Measurements from ENCODE around the gene ARMC9. TPM values are rescaled to one million over a fixed set of nuclear protein-coding genes. Genes with fewer than 3 reads are reported as not detected.
A peak's percentile ranks its signal among the peaks of the same experiment; 100 is the strongest.

Gene ARMC9
- total RNA-seq, 1 experiment from 2014 or later: 3.3 TPM

GRCh38 chr2:231378026-231378722, 179.7 kb downstream of the ARMC9 start:
- Histone ChIP-seq H3K36me3 (ENCODE audit: control insufficient read depth, insufficient read depth, low read length) (no peaks in the 10 kb centered on the region), H3K27me3 (replicated peaks; ENCODE audit: control insufficient read depth, insufficient read depth, low read length) (no peaks in the 10 kb centered on the region), H3K9me3 (no peaks in the 10 kb centered on the region), H3K4me1 (peaks cover 25% of the 10 kb centered on the region), H3K4me3 (ENCODE audit: low read depth, low read length) (no peak overlapping the region)
- CTCF ChIA-PET: interaction anchor here (1.1 kb wide), 1 partner anchor 83 kb away, joined by 3 read pairs; no protein-coding TSS in a partner anchor
- peak overlapping the region; percentile 77 for H3K27ac Mint-ChIP-seq (ENCODE audit: unreplicated experiment)
- no peaks in the 10 kb centered on the region for H3K4me1 Mint-ChIP-seq (ENCODE audit: low read depth, unreplicated experiment)
- no TSS peak for BruUV-seq (replicated peaks)
- no peaks in the 10 kb centered on the region for H3K27me3 Mint-ChIP-seq (ENCODE audit: insufficient read depth, unreplicated experiment)
- TF ChIP-seq, protein P1, sequence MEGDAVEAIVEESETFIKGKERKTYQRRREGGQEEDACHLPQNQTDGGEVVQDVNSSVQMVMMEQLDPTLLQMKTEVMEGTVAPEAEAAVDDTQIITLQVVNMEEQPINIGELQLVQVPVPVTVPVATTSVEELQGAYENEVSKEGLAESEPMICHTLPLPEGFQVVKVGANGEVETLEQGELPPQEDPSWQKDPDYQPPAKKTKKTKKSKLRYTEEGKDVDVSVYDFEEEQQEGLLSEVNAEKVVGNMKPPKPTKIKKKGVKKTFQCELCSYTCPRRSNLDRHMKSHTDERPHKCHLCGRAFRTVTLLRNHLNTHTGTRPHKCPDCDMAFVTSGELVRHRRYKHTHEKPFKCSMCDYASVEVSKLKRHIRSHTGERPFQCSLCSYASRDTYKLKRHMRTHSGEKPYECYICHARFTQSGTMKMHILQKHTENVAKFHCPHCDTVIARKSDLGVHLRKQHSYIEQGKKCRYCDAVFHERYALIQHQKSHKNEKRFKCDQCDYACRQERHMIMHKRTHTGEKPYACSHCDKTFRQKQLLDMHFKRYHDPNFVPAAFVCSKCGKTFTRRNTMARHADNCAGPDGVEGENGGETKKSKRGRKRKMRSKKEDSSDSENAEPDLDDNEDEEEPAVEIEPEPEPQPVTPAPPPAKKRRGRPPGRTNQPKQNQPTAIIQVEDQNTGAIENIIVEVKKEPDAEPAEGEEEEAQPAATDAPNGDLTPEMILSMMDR (IDR thresholded peaks at IDR 0.05; ENCODE audit: insufficient read depth in 1 of 2, low read depth in 1 of 2, low read length in 1 of 2, severe bottlenecking in 1 of 2, unreplicated experiment in 1 of 2): no peak
- POLR2A ChIA-PET: no interaction called here
- no peaks in the 10 kb centered on the region for H3K36me3 Mint-ChIP-seq (ENCODE audit: insufficient read depth, unreplicated experiment)
- no peaks in the 10 kb centered on the region for H3K9me3 Mint-ChIP-seq (ENCODE audit: unreplicated experiment)
- intact Hi-C loops (cut with micrococcal nuclease; ENCODE audit: unreplicated experiment): no loop called here
- DNase-seq: peak; percentile 40 to 66
- H3K4me3 Mint-ChIP-seq (ENCODE audit: unreplicated experiment): peak overlapping the region; percentile 31

- Histone ChIP-seq H3K9me3 (no peaks in the 10 kb centered on the region), H3K4me1 (peaks cover 15% of the 10 kb centered on the region), H3K4me3 (ENCODE audit: low read depth, low read length) (no peak overlapping the region), H3K27me3 (replicated peaks; ENCODE audit: control insufficient read depth, insufficient read depth, low read length) (no peaks in the 10 kb centered on the region), H3K36me3 (ENCODE audit: control insufficient read depth, insufficient read depth, low read length) (no peaks in the 10 kb centered on the region)
- POLR2A ChIA-PET: no interaction called here
- H3K4me3 Mint-ChIP-seq (ENCODE audit: unreplicated experiment): no peak overlapping the region
- DNase-seq: no peak
- CTCF ChIA-PET: interaction anchor here (0.7 kb wide), 1 partner anchor 83 kb away, joined by 11 read pairs; no protein-coding TSS in a partner anchor
- no peaks in the 10 kb centered on the region for H3K27me3 Mint-ChIP-seq (ENCODE audit: insufficient read depth, unreplicated experiment)
- TF ChIP-seq, protein P1 (IDR thresholded peaks at IDR 0.05; ENCODE audit: insufficient read depth in 1 of 2, low read depth in 1 of 2, low read length in 1 of 2, severe bottlenecking in 1 of 2, unreplicated experiment in 1 of 2): no peak
- no peaks in the 10 kb centered on the region for H3K4me1 Mint-ChIP-seq (ENCODE audit: low read depth, unreplicated experiment)
- H3K9me3 Mint-ChIP-seq (ENCODE audit: unreplicated experiment): no peaks in the 10 kb centered on the region
- H3K27ac Mint-ChIP-seq (ENCODE audit: unreplicated experiment): no peak overlapping the region
- BruUV-seq (replicated peaks): no TSS peak
- intact Hi-C loops (cut with micrococcal nuclease; ENCODE audit: unreplicated experiment): no loop called here
- H3K36me3 Mint-ChIP-seq (ENCODE audit: insufficient read depth, unreplicated experiment): no peaks in the 10 kb centered on the region
Observed at GRCh38 chr2:231379266-231380215, 181.1 kb downstream of the ARMC9 start.

GRCh38 chr2:231380307-231380706, 181.9 kb downstream of the ARMC9 start:
- no TSS peak for BruUV-seq (replicated peaks)
- H3K9me3 Mint-ChIP-seq (ENCODE audit: unreplicated experiment): no peaks in the 10 kb centered on the region

More at GRCh38 chr2:231380307-231380706, 181.9 kb downstream of the ARMC9 start:
- no peaks in the 10 kb centered on the region for H3K36me3 Mint-ChIP-seq (ENCODE audit: insufficient read depth, unreplicated experiment)
- intact Hi-C loops (cut with micrococcal nuclease; ENCODE audit: unreplicated experiment): no loop called here
- Histone ChIP-seq H3K9me3 (no peaks in the 10 kb centered on the region), H3K27me3 (replicated peaks; ENCODE audit: control insufficient read depth, insufficient read depth, low read length) (no peaks in the 10 kb centered on the region), H3K36me3 (ENCODE audit: control insufficient read depth, insufficient read depth, low read length) (no peaks in the 10 kb centered on the region), H3K4me1 (peaks cover 15% of the 10 kb centered on the region), H3K4me3 (ENCODE audit: low read depth, low read length) (no peak overlapping the region)
- no peak for DNase-seq
- no peaks in the 10 kb centered on the region for H3K27me3 Mint-ChIP-seq (ENCODE audit: insufficient read depth, unreplicated experiment)
- H3K27ac Mint-ChIP-seq (ENCODE audit: unreplicated experiment): no peak overlapping the region
- POLR2A ChIA-PET: no interaction called here
- CTCF ChIA-PET: no interaction called here
- TF ChIP-seq, protein P1 (IDR thresholded peaks at IDR 0.05; ENCODE audit: insufficient read depth in 1 of 2, low read depth in 1 of 2, low read length in 1 of 2, severe bottlenecking in 1 of 2, unreplicated experiment in 1 of 2): no peak
- H3K4me3 Mint-ChIP-seq (ENCODE audit: unreplicated experiment): no peak overlapping the region
- H3K4me1 Mint-ChIP-seq (ENCODE audit: low read depth, unreplicated experiment): no peaks in the 10 kb centered on the region
